Mesendoderm (in vitro differentiated cells): ENCODE results near the gene XAGE1A. TPM values are rescaled to one million over a fixed set of nuclear protein-coding genes. Genes with fewer than 3 reads are reported as not detected.
"Not testable (repeated sequence)": the region's sequence is repeated elsewhere in the genome, so short reads cannot be mapped to it uniquely, and the experiment has no call there.

ENCODE experiments used
- DNase-seq: peaks from one replicate; pipeline ENCODE4 v3.0.0; 2013
- H2AK5ac ChIP-seq: 2 replicates; pipeline ENCODE4 v1.6.1; 2013; ENCODE audit warnings: low read length, inconsistent platforms
- H2BK120ac ChIP-seq: 2 replicates; pipeline ENCODE4 v1.6.1; 2013; ENCODE audit warnings: low read depth, mild to moderate bottlenecking, low read length, moderate library complexity, mixed read lengths
- H2BK15ac ChIP-seq: replicated peaks from 2 replicates; pipeline ENCODE4 v1.6.1; 2013; ENCODE audit warnings: low read depth, mild to moderate bottlenecking, moderate library complexity
- H2BK5ac ChIP-seq: 2 replicates; pipeline ENCODE4 v1.6.1; 2013; ENCODE audit warnings: low read length, inconsistent platforms
- H3K18ac ChIP-seq: 2 replicates; pipeline ENCODE4 v1.6.1; 2013; ENCODE audit warnings: mild to moderate bottlenecking, low read length, mixed read lengths
- H3K23ac ChIP-seq: one replicate; pipeline ENCODE4 v1.6.1; 2013; ENCODE audit warnings: low read length
- H3K27ac ChIP-seq: 2 replicates; pipeline ENCODE4 v1.5.1; 2013; ENCODE audit warnings: low read depth, mild to moderate bottlenecking, inconsistent platforms, low read length, moderate library complexity
- H3K27me3 ChIP-seq: 2 replicates; pipeline ENCODE4 v1.6.1; 2013; ENCODE audit warnings: low read length, control low read depth, mild to moderate bottlenecking, inconsistent platforms; ENCODE audit not compliant: insufficient read depth, poor library complexity
- H3K36me3 ChIP-seq: 2 replicates; pipeline ENCODE4 v1.6.1; 2013; ENCODE audit warnings: low read length, inconsistent platforms; ENCODE audit not compliant: control insufficient read depth, insufficient read depth
- H3K4ac ChIP-seq: one replicate; pipeline ENCODE4 v1.6.1; 2013; ENCODE audit warnings: low read depth, mild to moderate bottlenecking, low read length, moderate library complexity
- H3K4me1 ChIP-seq: 2 replicates; pipeline ENCODE4 v1.6.1; 2013; ENCODE audit warnings: low read depth, low read length, inconsistent platforms; ENCODE audit not compliant: control insufficient read depth
- H3K4me2 ChIP-seq: 2 replicates; pipeline ENCODE4 v1.6.1; 2013; ENCODE audit warnings: low read length
- H3K4me3 ChIP-seq: 2 replicates; pipeline ENCODE4 v1.5.1; 2013; ENCODE audit warnings: mild to moderate bottlenecking, low read length
- H3K56ac ChIP-seq: one replicate; pipeline ENCODE4 v1.6.1; 2013; ENCODE audit warnings: low read length
- H3K79me1 ChIP-seq: 2 replicates; pipeline ENCODE4 v1.6.1; 2013; ENCODE audit warnings: low read length, inconsistent platforms
- H3K79me2 ChIP-seq: 2 replicates; pipeline ENCODE4 v1.6.1; 2013; ENCODE audit warnings: mild to moderate bottlenecking, low read length; ENCODE audit not compliant: control insufficient read depth, insufficient read depth
- H3K9ac ChIP-seq: 2 replicates; pipeline ENCODE4 v1.6.1; 2013; ENCODE audit warnings: low read length, inconsistent platforms
- H4K5ac ChIP-seq: one replicate; pipeline ENCODE4 v1.6.1; 2013; ENCODE audit warnings: low read length
- H4K8ac ChIP-seq: one replicate; pipeline ENCODE4 v1.6.1; 2013; ENCODE audit warnings: low read depth, mild to moderate bottlenecking, control low read depth, low read length, moderate library complexity
- WGBS: extraction: QIAGEN DNeasy Blood & Tissue Kit; methylation state at CpG from one replicate; pipeline ENCODE4 v1.1.7; 2013; ENCODE audit warnings: low lambda C conversion rate, missing lambda C conversion rate; ENCODE audit not compliant: insufficient coverage; ENCODE audit errors: extremely low coverage; 5-methylcytosine and 5-hydroxymethylcytosine counted together
- small RNA-seq: library from polyadenylated mRNA; stranded (forward); fragments of <200 nt; extraction: miRNeasy Mini kit (QIAGEN cat#:217004); gene quantifications from one replicate; pipeline ENCODE3, GENCODE V24; 2013; ENCODE audit not compliant: insufficient read depth

The XAGE1A gene

DNA sequence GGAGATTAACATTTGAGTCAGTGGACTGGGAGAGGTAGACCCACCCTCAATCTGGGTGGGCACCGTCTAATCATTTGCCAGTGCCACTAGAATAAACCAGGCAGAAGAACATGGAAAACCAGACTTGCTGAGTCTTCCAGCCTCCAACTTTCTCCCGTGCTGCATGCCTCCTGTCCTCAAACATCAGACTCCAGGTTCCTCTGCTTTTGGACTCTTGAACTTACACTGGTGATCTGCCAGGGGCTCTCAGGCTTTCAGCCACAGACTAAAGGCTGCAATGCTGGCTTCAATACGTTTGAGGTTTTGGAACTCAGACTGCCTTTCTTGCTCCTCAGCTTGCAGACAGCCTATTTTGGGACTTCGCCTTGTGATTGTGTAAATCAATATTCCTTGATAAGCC lies 45.4 kb downstream of the XAGE1A start:
- H3K23ac ChIP-seq, H3K4ac ChIP-seq, H3K27ac ChIP-seq, H3K4me3 ChIP-seq, H3K9ac ChIP-seq, H2AK5ac ChIP-seq, H3K18ac ChIP-seq, H3K27me3 ChIP-seq, H2BK120ac ChIP-seq, H4K8ac ChIP-seq, H3K79me2 ChIP-seq, H3K79me1 ChIP-seq, H4K5ac ChIP-seq, H3K36me3 ChIP-seq, H3K4me2 ChIP-seq, H2BK5ac ChIP-seq, DNase-seq, H2BK15ac ChIP-seq, H3K4me1 ChIP-seq, H3K56ac ChIP-seq: not testable (repeated sequence)
- WGBS, result no CpG with 5 or more reads among the region's 4 CpGs

- Histone ChIP-seq H3K4ac (no peak overlapping the region), H3K79me1 (no peaks in the 10 kb centered on the region), H3K4me2 (no peak overlapping the region), H3K4me3 (no peak overlapping the region), H2BK15ac (no peak overlapping the region), H3K4me1 (no peaks in the 10 kb centered on the region), H3K18ac (no peak overlapping the region), H3K36me3 (no peaks in the 10 kb centered on the region), H3K27me3 (no peaks in the 10 kb centered on the region), H4K8ac (no peak overlapping the region), H4K5ac (no peak overlapping the region), H2AK5ac (no peak overlapping the region), H3K56ac (no peak overlapping the region), H3K23ac (no peak overlapping the region), H2BK5ac (no peak overlapping the region), H2BK120ac (no peak overlapping the region), H3K9ac (no peak overlapping the region), H3K79me2 (no peaks in the 10 kb centered on the region), H3K27ac (no peak overlapping the region)
- WGBS, result no CpG with 5 or more reads among the region's 6 CpGs
- no peak for DNase-seq
Measured at GRCh38 chrX:52542311-52542710, 46.7 kb downstream of the XAGE1A start.

DNA sequence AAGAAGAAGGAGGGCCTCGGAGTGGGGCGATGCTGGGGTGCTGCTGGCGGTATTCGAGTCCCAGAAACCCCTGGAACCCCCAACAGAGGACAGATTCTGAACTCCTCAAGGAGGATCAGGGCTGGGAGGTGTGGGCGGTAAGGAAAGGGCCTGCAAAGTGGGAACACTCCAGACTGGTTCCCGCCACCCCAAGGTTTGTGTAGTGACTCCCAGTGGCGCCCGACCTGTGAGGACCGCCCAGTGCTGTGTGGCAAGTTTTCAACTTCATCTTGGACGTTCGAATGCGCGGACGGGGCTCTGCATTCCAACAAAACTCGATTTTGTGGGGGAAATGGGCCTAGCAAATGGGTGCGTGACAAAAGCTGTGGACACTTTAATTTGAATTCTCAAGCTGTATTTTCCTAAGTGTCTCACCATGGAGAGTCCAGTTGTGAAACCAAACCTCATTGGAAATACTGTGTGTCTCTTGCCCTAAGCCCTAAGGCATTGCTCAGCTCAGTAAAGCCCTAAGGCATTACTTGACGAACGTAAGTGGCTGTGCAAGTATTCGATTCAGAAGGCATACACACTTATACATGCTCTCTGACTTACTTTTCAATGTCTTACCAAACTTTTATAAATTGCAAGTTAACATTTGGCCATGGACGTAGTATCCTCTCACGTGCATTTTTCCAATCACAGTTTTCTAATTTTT lies 48.7 kb downstream of the XAGE1A start:
- Histone ChIP-seq H3K56ac (no peak overlapping the region), H4K8ac (no peak overlapping the region), H2BK15ac (no peak overlapping the region), H3K23ac (no peak overlapping the region), H3K18ac (no peak overlapping the region), H3K4me2 (no peak overlapping the region), H2BK120ac (no peak overlapping the region), H4K5ac (no peak overlapping the region), H3K4ac (no peak overlapping the region), H3K79me2 (no peaks in the 10 kb centered on the region), H3K4me1 (no peaks in the 10 kb centered on the region), H2AK5ac (no peak overlapping the region), H3K36me3 (no peaks in the 10 kb centered on the region), H3K79me1 (no peaks in the 10 kb centered on the region), H3K4me3 (no peak overlapping the region), H3K27me3 (no peaks in the 10 kb centered on the region), H3K27ac (no peak overlapping the region), H2BK5ac (no peak overlapping the region), H3K9ac (no peak overlapping the region)
- WGBS, result no CpG with 5 or more reads among the region's 21 CpGs
- DNase-seq, result no peak

GRCh38 chrX:52548769-52549168 lies 53.2 kb downstream of the XAGE1A start:
- not testable (repeated sequence) for H3K23ac ChIP-seq, H3K79me1 ChIP-seq, H4K8ac ChIP-seq, H2AK5ac ChIP-seq, H3K27ac ChIP-seq, H3K4ac ChIP-seq, H3K4me2 ChIP-seq, DNase-seq, H4K5ac ChIP-seq, H3K79me2 ChIP-seq, H3K9ac ChIP-seq, H3K4me1 ChIP-seq, H3K27me3 ChIP-seq, H3K18ac ChIP-seq, H2BK15ac ChIP-seq, H3K4me3 ChIP-seq, H2BK120ac ChIP-seq, H3K56ac ChIP-seq, H3K36me3 ChIP-seq, H2BK5ac ChIP-seq
- WGBS, result no CpG with 5 or more reads among the region's 3 CpGs

Small RNA genes within 50 kb of the gene (small RNA-seq; reads per million reads assigned to genes)
- gene BX510359.8, result not detected
- not detected for gene RBM22P7
